Glutamatergic neuron (in vitro differentiated cells): ENCODE measurements around the gene KIF14. TPM values are rescaled to one million over a fixed set of nuclear protein-coding genes. Genes with fewer than 3 reads are reported as not detected.

Experiments used
- DNase-seq: peaks from one replicate; pipeline ENCODE4 v3.0.0; 2022
- H3K27ac Mint-ChIP-seq: one replicate; pipeline ENCODE4 v1.8.0; 2020; ENCODE audit warnings: mild to moderate bottlenecking, mixed read lengths, inconsistent platforms; ENCODE audit not compliant: unreplicated experiment
- H3K27me3 Mint-ChIP-seq: one replicate; pipeline ENCODE4 v1.8.0; 2020; ENCODE audit warnings: mild to moderate bottlenecking, moderate library complexity, mixed read lengths, inconsistent platforms; ENCODE audit not compliant: unreplicated experiment
- H3K36me3 Mint-ChIP-seq: one replicate; pipeline ENCODE4 v1.8.0; 2020; ENCODE audit warnings: mild to moderate bottlenecking, mixed read lengths, inconsistent platforms; ENCODE audit not compliant: unreplicated experiment
- H3K4me1 Mint-ChIP-seq: one replicate; pipeline ENCODE4 v1.8.0; 2020; ENCODE audit warnings: mild to moderate bottlenecking, low read depth, mixed read lengths, inconsistent platforms; ENCODE audit not compliant: unreplicated experiment
- H3K4me3 Mint-ChIP-seq: one replicate; pipeline ENCODE4 v1.8.0; 2020; ENCODE audit warnings: mild to moderate bottlenecking, mixed read lengths, inconsistent platforms; ENCODE audit not compliant: unreplicated experiment
- H3K9me3 Mint-ChIP-seq: one replicate; pipeline ENCODE4 v1.8.0; 2020; ENCODE audit warnings: mild to moderate bottlenecking, moderate library complexity, mixed read lengths, inconsistent platforms; ENCODE audit not compliant: unreplicated experiment
- total RNA-seq: library from RNA; stranded (reverse); fragmentation: NEBNext Ultra II Directional; extraction: Animal tissue kit (Norgen Biotek cat#: 25700); gene quantifications from one replicate; pipeline ENCODE4 v1.2.1, GENCODE V29; 2021; ENCODE audit not compliant: unreplicated experiment
- TF ChIP-seq, protein P1 (sequence below): fragments of 200-600 bp; sonication (generic); IDR thresholded peaks from one replicate; pipeline ENCODE4 v1.5.0; 2021; ENCODE audit not compliant: partially characterized antibody, unreplicated experiment

Gene KIF14
- total RNA-seq, 1 donor from 2014 or later = 2.9 TPM

- Mint-ChIP-seq H3K27ac (peak overlapping the region; percentile 70), H3K4me3 (no peak overlapping the region), H3K27me3 (peaks cover 3% of the 10 kb centered on the region), H3K9me3 (peaks cover 1% of the 10 kb centered on the region), H3K4me1 (peaks cover 15% of the 10 kb centered on the region), H3K36me3 (no peaks in the 10 kb centered on the region)
- no peak for DNase-seq
- TF ChIP-seq, protein P1, sequence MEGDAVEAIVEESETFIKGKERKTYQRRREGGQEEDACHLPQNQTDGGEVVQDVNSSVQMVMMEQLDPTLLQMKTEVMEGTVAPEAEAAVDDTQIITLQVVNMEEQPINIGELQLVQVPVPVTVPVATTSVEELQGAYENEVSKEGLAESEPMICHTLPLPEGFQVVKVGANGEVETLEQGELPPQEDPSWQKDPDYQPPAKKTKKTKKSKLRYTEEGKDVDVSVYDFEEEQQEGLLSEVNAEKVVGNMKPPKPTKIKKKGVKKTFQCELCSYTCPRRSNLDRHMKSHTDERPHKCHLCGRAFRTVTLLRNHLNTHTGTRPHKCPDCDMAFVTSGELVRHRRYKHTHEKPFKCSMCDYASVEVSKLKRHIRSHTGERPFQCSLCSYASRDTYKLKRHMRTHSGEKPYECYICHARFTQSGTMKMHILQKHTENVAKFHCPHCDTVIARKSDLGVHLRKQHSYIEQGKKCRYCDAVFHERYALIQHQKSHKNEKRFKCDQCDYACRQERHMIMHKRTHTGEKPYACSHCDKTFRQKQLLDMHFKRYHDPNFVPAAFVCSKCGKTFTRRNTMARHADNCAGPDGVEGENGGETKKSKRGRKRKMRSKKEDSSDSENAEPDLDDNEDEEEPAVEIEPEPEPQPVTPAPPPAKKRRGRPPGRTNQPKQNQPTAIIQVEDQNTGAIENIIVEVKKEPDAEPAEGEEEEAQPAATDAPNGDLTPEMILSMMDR = no peak
Observed at GRCh38 chr1:200665861-200666260, 45.3 kb upstream of the KIF14 start.

- TF ChIP-seq, protein P1 = no peak
- Mint-ChIP-seq H3K27me3 (no peaks in the 10 kb centered on the region), H3K27ac (no peak overlapping the region), H3K36me3 (no peaks in the 10 kb centered on the region), H3K4me1 (no peaks in the 10 kb centered on the region), H3K4me3 (no peak overlapping the region), H3K9me3 (no peaks in the 10 kb centered on the region)
- DNase-seq = no peak
Observed at GRCh38 chr1:200660719-200661118, 40.2 kb upstream of the KIF14 start.

GRCh38 chr1:200659269-200659668 is 38.7 kb upstream of the KIF14 start:
- Mint-ChIP-seq H3K27ac (no peak overlapping the region), H3K27me3 (no peaks in the 10 kb centered on the region), H3K4me1 (no peaks in the 10 kb centered on the region), H3K36me3 (no peaks in the 10 kb centered on the region), H3K4me3 (no peak overlapping the region), H3K9me3 (no peaks in the 10 kb centered on the region)
- TF ChIP-seq, protein P1 = no peak
- no peak for DNase-seq

GRCh38 chr1:200658037-200658818 is 37.7 kb upstream of the KIF14 start:
- TF ChIP-seq, protein P1 = no peak
- no peak for DNase-seq
- no peaks in the 10 kb centered on the region for H3K27me3 Mint-ChIP-seq
- H3K27ac Mint-ChIP-seq = no peak overlapping the region
- H3K9me3 Mint-ChIP-seq = no peaks in the 10 kb centered on the region
- H3K4me3 Mint-ChIP-seq = no peak overlapping the region
- no peaks in the 10 kb centered on the region for H3K4me1 Mint-ChIP-seq
- no peaks in the 10 kb centered on the region for H3K36me3 Mint-ChIP-seq

DNA sequence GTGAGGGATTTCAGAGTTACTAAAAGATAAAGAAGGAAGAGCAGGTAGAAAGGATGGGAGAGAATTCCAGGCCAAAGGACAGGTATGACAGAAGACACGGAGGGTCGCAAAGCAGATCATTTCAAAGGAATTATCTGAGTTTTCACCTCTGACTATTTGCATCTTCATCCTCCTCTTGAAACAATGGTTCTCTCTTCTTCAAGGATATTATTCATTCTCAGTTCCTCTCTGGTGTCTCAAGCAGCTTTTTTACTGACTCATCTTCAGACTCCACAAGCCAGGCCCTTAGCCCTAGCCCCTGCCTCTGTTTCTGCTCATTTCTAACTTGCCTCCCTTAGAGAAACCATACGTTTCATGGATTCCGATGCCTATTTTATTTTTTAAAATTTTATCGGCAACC is 34.1 kb upstream of the KIF14 start:
- Mint-ChIP-seq H3K4me3 (no peak overlapping the region), H3K27me3 (no peaks in the 10 kb centered on the region), H3K36me3 (no peaks in the 10 kb centered on the region), H3K9me3 (no peaks in the 10 kb centered on the region), H3K27ac (no peak overlapping the region), H3K4me1 (no peaks in the 10 kb centered on the region)
- TF ChIP-seq, protein P1 = no peak
- DNase-seq = no peak
